ENCODE data around the gene DOK7.

DNA sequence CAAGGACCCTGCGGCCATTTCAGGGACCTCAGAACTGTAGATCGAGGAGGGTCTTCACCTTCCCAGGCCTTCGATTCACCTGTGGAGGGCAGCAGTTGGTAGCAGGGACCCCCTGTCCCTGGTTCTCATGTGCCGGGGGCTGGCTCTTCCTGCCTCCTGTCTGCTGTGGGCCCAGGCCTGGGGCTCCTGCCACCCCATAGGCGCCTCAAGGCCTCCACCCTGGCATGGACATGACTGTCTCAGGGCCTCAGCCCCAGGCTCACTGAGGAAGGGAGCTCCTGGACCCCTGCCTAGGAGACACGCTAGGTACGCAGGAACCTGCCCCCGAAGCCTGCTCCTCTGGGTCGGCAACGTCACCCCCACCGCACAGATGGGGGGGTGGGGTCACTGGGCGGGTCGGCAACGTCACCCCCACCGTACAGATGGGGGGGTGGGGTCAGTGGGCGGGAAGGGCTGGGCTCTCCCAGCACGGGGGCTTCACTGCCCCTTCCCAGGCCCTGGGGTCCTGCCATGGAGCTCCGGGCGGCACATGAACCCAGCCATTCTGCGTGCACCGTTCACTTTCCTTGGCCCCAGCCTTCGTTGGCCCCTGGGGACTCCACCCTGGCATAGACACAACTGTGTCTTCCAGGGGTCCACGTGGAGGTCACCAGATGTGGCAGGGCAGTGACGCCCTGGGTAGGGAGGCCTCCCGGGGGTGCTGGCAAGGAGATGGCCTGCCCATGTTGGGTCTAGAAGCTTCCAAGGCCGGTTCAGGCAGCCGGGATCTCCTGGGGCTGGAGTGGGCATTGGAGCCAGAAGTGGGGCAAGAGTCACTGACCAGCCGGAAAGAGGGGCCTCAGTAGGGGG is 24.9 kb upstream of the DOK7 start:
- TF ChIP-seq, protein P1, sequence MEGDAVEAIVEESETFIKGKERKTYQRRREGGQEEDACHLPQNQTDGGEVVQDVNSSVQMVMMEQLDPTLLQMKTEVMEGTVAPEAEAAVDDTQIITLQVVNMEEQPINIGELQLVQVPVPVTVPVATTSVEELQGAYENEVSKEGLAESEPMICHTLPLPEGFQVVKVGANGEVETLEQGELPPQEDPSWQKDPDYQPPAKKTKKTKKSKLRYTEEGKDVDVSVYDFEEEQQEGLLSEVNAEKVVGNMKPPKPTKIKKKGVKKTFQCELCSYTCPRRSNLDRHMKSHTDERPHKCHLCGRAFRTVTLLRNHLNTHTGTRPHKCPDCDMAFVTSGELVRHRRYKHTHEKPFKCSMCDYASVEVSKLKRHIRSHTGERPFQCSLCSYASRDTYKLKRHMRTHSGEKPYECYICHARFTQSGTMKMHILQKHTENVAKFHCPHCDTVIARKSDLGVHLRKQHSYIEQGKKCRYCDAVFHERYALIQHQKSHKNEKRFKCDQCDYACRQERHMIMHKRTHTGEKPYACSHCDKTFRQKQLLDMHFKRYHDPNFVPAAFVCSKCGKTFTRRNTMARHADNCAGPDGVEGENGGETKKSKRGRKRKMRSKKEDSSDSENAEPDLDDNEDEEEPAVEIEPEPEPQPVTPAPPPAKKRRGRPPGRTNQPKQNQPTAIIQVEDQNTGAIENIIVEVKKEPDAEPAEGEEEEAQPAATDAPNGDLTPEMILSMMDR (IDR thresholded peaks at IDR 0.05), result no peak
- no peak for TF ChIP-seq POLR2A (IDR thresholded peaks at IDR 0.05)

Measured in Peyer's patch (tissue), 4 donors.